C4-2B (cell line): Measurements from ENCODE around the gene NKX2-2.
A peak's percentile ranks its signal among the peaks of the same experiment; 100 is the strongest.

Source experiments
- H3K27ac ChIP-seq: fragments of 450-650 bp; 2 replicates; pipeline ENCODE4 v1.5.1; 2017
- ZFX ChIP-seq: fragments of 450-650 bp; IDR thresholded peaks from 2 replicates; pipeline ENCODE4 v1.6.1; 2017
- TF ChIP-seq, protein P1 (sequence below): fragments of 450-650 bp; conservative IDR thresholded peaks from 2 replicates; pipeline ENCODE4 v1.5.1; 2017; ENCODE audit warnings: mild to moderate bottlenecking

The NKX2-2 gene

DNA sequence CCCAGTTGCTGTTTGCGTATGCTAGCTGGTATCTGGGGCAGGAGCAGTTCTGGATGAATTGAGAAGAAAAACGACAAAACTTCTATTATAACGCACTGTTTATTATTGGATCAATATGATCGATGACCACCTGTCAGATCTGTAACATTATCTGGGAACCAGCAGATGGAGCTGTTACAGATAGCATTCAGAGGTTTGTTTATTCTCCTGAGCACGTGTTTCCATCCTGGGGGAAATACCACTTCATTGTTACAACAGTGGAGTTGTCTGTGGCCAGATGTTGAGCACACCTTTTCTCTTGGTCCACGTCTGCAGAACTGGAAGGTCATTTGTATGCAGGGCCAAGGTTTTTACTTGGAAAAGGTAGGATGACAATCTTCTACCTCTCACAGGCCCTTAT, 16.0 kb upstream of the NKX2-2 start:
- H3K27ac ChIP-seq = no peak overlapping the region
- TF ChIP-seq, protein P1, sequence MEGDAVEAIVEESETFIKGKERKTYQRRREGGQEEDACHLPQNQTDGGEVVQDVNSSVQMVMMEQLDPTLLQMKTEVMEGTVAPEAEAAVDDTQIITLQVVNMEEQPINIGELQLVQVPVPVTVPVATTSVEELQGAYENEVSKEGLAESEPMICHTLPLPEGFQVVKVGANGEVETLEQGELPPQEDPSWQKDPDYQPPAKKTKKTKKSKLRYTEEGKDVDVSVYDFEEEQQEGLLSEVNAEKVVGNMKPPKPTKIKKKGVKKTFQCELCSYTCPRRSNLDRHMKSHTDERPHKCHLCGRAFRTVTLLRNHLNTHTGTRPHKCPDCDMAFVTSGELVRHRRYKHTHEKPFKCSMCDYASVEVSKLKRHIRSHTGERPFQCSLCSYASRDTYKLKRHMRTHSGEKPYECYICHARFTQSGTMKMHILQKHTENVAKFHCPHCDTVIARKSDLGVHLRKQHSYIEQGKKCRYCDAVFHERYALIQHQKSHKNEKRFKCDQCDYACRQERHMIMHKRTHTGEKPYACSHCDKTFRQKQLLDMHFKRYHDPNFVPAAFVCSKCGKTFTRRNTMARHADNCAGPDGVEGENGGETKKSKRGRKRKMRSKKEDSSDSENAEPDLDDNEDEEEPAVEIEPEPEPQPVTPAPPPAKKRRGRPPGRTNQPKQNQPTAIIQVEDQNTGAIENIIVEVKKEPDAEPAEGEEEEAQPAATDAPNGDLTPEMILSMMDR = peak; percentile 72
- no peak for TF ChIP-seq ZFX

DNA sequence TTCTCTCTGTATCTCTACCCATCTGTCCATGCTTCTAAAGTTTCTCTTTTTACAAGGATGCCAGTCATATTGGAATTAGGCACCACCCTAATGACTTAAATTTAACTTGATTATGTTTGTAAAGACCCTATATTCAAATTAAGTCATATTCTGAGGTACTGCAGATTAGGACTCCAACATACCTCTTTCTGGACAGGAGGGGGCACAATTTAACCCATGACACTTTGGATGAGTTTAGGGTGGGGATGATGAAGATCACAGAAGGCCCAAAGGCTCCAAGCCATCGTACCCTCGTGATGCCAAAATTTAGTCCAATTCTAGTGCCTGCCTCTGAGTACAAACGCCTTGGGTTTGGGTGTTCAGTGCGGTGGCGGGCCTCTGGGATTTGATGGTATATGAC, 15.0 kb upstream of the NKX2-2 start:
- H3K27ac ChIP-seq = no peak overlapping the region
- no peak for TF ChIP-seq ZFX
- TF ChIP-seq, protein P1 = no peak

DNA sequence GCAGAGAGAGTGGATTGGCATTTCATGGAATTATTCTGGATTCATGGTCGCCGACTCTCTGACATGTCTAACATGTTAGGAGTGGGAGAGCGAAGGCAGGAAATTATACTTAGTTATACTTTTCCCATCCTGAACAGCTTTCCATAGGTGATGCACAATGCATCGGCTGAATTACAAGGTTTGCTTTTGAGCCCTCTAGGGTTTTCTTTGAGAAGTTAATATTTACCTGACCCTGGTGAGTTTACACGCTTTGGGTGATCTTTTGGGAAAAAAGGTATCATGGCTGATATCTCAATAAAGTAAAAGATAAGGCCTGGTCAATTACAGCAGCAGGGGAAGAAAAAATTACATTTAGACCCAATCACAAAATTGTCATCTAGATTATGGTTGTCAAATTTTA, 14.0 kb upstream of the NKX2-2 start:
- H3K27ac ChIP-seq = no peak overlapping the region
- no peak for TF ChIP-seq ZFX

DNA sequence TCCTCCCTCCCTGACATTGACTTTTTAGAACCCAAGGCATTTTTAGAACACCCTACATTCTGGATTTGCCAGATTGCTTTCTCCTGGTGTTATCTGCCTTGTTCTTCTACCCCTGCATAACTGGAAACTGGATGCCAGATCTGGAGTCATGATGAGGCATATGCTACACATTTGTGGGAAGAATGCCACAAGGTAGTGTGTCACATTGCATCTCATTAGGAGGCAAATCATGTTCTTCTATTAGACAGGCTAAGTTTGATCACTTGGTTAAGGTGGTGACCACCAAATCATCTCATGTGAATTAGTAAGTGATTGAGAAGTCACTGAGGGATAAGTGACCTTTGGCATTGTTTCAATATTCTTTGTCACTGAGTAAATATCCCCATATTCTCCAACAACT, 12.9 kb upstream of the NKX2-2 start:
- TF ChIP-seq, protein P1 = no peak
- no peak for TF ChIP-seq ZFX
- H3K27ac ChIP-seq = no peak overlapping the region

DNA sequence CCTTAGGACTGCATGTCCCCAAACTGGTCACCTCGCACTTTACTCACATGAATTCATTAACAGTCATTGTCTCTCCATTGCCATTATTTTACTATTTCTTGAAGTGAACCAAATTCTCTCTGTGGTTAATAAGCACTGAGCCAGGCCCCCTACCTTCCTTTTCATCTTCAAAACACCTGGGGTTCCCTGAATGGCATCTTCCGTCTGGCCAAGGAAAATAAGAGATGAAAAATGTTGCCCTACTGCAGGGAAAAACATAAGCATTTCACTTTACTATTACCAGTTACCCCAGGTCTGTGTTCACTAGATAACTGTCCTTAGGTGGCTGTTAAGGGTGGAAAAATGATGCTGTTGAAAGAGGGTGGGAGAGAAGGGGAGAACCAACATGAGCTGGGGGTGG, 10.0 kb upstream of the NKX2-2 start:
- TF ChIP-seq ZFX = no peak
- TF ChIP-seq, protein P1 = no peak
- no peak overlapping the region for H3K27ac ChIP-seq

DNA sequence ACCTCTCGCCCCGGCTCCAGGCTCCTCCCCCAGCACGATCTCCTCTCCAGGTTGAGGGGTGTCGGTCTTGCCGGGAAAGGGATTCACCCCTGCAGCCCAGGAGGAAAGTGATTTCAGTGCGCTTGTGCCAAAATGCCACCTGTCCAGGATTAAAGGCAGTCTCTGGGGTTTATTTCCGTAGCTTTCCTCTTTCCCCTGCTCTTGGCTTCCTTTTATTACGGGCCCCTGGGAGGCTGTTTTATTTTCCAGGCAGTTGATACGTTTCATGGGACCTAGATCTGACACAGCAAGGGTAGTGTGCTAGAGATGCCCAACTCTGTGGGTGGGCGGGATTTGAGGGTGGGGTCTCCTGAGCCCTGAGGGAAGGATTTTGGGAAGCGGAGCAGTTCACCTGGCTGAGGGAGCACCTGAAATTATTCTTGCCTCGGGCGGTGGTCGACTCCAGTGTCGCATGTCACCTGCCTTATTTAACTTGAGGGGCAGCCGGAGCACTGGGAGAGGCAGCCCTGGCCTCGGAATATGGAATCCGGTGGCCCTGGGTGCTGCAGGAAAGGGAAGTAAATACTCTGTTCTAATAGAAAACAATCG, 9.5 kb upstream of the NKX2-2 start:
- H3K27ac ChIP-seq = no peak overlapping the region
- TF ChIP-seq ZFX = no peak
- TF ChIP-seq, protein P1 = no peak

DNA sequence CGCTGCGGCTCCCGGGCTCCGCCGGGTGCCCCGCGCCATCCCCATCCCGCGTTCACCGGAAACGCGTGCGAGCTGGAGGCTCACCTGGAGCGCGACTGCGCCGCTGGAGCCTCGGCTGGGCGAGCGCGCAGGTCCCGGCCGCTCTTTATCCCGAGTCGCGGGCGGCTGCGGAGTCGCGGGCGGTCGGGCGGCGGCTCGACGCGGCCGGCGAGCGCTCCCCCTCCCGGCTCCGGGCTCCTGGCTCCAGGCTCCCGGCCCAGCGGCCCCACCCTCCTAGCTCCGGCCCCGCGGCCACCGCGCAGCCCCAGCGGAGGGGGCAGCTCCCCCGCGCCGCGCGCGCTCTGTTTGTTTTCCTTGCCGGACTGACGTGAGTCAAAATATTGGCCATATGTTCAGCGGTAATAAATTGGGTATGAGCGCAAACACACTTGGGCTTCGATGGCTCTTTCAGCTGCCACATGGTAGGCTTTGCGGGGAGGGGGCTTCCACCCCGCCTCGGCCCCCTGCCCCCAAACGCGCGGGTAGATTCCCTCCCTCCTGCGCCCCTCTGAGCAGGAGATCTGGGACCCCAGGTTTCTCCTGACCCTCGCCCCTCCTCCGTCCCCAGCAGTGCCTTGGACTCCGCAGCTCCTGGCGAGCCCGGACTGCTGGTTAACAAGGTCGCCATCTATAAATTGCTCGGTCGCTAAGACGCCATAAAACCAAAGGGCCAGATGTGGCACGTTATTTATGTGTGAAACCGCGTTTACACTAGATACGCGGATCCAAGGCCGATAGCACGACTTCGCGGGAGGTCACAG, 8.8 kb upstream of the NKX2-2 start:
- no peak for TF ChIP-seq ZFX
- TF ChIP-seq, protein P1 = no peak
- no peak overlapping the region for H3K27ac ChIP-seq
